Measurements from ENCODE around the gene MAP1LC3B2.

Gene MAP1LC3B2

DNA sequence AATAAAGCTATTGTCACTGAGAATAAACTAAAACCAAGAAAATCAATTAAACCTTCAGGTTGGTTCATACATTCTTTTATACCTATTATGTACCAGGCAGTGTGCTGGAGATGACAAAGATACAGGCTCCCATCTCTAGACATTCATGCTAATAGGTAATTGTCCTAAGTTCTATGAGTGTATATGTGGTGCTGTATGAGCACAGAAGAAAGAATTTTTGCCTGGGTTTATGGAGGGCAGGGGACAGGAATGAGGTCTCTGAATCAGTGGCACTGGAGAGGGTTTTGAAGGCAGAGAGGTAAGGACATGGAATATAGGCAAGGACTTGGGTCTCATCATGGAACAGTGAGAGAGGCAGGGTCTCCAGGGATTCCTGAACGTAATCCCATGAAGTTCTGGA is 38.7 kb downstream of the MAP1LC3B2 start:
- no peak for ATAC-seq
- TF ChIP-seq ARNTL (CRISPR knock-in tag; IDR thresholded peaks at IDR 0.05; ENCODE audit: borderline replicate concordance, low read depth): no peak
- TF ChIP-seq ESRRG (CRISPR knock-in tag; IDR thresholded peaks at IDR 0.05): no peak
- TF ChIP-seq ZC3H10 (CRISPR knock-in tag; IDR thresholded peaks at IDR 0.05): no peak
- TF ChIP-seq CREB5 (CRISPR knock-in tag; IDR thresholded peaks at IDR 0.05; ENCODE audit: low read depth): no peak
- TF ChIP-seq, protein P1, sequence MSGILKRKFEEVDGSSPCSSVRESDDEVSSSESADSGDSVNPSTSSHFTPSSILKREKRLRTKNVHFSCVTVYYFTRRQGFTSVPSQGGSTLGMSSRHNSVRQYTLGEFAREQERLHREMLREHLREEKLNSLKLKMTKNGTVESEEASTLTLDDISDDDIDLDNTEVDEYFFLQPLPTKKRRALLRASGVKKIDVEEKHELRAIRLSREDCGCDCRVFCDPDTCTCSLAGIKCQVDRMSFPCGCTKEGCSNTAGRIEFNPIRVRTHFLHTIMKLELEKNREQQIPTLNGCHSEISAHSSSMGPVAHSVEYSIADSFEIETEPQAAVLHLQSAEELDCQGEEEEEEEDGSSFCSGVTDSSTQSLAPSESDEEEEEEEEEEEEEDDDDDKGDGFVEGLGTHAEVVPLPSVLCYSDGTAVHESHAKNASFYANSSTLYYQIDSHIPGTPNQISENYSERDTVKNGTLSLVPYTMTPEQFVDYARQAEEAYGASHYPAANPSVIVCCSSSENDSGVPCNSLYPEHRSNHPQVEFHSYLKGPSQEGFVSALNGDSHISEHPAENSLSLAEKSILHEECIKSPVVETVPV (CRISPR knock-in tag; IDR thresholded peaks at IDR 0.05): no peak
- no peak for TF ChIP-seq ZFP30 (CRISPR knock-in tag; IDR thresholded peaks at IDR 0.05)

DNA sequence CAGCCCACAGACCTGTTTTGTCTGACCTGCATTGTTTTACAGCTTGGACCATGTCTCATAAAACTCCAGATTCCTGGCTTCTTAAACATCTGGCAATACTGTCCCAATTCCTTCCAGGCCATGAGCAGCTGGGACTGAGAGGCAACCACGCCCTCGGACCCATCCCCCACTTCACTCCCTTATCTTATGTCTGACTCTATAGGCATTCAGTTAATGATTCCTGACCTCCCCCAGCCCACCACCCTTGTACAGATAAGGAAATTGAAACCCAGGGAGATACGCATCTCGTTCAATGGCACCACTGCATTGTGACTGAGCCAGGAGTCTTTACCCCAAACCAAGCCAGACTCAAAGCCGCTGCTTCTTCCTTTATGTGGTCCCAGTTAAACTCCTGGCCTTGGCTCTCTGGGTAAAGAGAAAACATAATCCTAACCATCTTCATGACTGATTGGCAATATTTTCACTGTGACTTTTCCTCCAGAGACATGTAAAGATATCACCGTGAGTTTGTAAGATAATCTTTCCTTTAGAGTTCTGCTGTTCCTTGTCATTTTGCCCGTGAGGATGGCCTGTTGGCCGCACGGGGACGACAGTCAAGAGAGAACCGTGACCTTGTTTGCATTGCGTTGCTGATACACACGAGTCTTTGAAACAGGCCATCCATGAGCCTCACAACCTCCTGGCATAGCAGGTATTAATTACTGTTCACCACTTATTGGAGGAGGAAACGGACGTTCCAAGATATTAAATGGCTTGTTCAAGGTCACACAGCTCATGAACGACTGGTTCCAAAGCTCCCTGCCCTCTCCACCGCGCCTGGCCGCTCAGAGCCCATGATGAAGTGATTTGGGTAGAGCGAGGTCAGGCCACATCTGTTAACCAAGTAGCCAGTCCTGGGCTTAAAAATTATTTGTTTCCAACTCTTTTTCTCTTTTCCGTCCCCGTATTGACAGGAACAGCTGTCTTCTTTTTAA is 39.4 kb downstream of the MAP1LC3B2 start:
- ATAC-seq: no peak
- no peak for TF ChIP-seq OSR1 (CRISPR knock-in tag; IDR thresholded peaks at IDR 0.05)
- TF ChIP-seq TCF4 (CRISPR knock-in tag; IDR thresholded peaks at IDR 0.05; ENCODE audit: borderline replicate concordance): no peak
- no peak for TF ChIP-seq TSHZ2 (CRISPR knock-in tag; IDR thresholded peaks at IDR 0.05)
- no peak for TF ChIP-seq SNAI2 (CRISPR knock-in tag; IDR thresholded peaks at IDR 0.05)
- TF ChIP-seq, protein P2, sequence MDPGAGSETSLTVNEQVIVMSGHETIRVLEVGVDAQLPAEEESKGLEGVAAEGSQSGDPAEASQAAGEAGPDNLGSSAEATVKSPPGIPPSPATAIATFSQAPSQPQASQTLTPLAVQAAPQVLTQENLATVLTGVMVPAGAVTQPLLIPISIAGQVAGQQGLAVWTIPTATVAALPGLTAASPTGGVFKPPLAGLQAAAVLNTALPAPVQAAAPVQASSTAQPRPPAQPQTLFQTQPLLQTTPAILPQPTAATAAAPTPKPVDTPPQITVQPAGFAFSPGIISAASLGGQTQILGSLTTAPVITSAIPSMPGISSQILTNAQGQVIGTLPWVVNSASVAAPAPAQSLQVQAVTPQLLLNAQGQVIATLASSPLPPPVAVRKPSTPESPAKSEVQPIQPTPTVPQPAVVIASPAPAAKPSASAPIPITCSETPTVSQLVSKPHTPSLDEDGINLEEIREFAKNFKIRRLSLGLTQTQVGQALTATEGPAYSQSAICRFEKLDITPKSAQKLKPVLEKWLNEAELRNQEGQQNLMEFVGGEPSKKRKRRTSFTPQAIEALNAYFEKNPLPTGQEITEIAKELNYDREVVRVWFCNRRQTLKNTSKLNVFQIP (CRISPR knock-in tag; IDR thresholded peaks at IDR 0.05; ENCODE audit: borderline replicate concordance, low read depth): no peak
- no peak for TF ChIP-seq GLIS3 (CRISPR knock-in tag; IDR thresholded peaks at IDR 0.05)
- TF ChIP-seq ESRRG (CRISPR knock-in tag; IDR thresholded peaks at IDR 0.05): no peak
- TF ChIP-seq, protein P1 (CRISPR knock-in tag; IDR thresholded peaks at IDR 0.05): no peak

GRCh38 chr12:116599285-116600136 is 40.3 kb downstream of the MAP1LC3B2 start:
- ATAC-seq: peak; percentile 83

More at GRCh38 chr12:116599285-116600136, 40.3 kb downstream of the MAP1LC3B2 start:
- TF ChIP-seq TOX (CRISPR knock-in tag; IDR thresholded peaks at IDR 0.05; ENCODE audit: borderline replicate concordance): no peak
- TF ChIP-seq ZNF8 (CRISPR knock-in tag; IDR thresholded peaks at IDR 0.05): no peak
- no peak for TF ChIP-seq RARB (CRISPR knock-in tag; IDR thresholded peaks at IDR 0.05)
- no peak for TF ChIP-seq CSDC2 (CRISPR knock-in tag; IDR thresholded peaks at IDR 0.05)
- TF ChIP-seq GLIS3 (CRISPR knock-in tag; IDR thresholded peaks at IDR 0.05): no peak
- TF ChIP-seq, protein P2 (CRISPR knock-in tag; IDR thresholded peaks at IDR 0.05; ENCODE audit: borderline replicate concordance, low read depth): no peak
- TF ChIP-seq ISL1 (CRISPR knock-in tag; IDR thresholded peaks at IDR 0.05): no peak
- no peak for TF ChIP-seq ESRRG (CRISPR knock-in tag; IDR thresholded peaks at IDR 0.05)
- TF ChIP-seq CREB5 (CRISPR knock-in tag; IDR thresholded peaks at IDR 0.05; ENCODE audit: low read depth): no peak
- TF ChIP-seq ZC3H10 (CRISPR knock-in tag; IDR thresholded peaks at IDR 0.05): no peak
- TF ChIP-seq SNAI2 (CRISPR knock-in tag; IDR thresholded peaks at IDR 0.05): no peak
- TF ChIP-seq ZNF565 (CRISPR knock-in tag; conservative IDR thresholded peaks at IDR 0.05; ENCODE audit: low read depth): no peak
- TF ChIP-seq ZNF70 (CRISPR knock-in tag; IDR thresholded peaks at IDR 0.05): no peak
- TF ChIP-seq PPARA (CRISPR knock-in tag; IDR thresholded peaks at IDR 0.05; ENCODE audit: borderline replicate concordance): no peak
